Heart left ventricle (tissue), 16 donors: ENCODE measurements around the gene TTC23L. TPM values are rescaled to one million over a fixed set of nuclear protein-coding genes. Genes with fewer than 3 reads are reported as not detected.

ENCODE experiments used
- ATAC-seq, 4 donors: fragments of 200-7000 bp; cut with Tn5 transposase; one replicate each; pipeline ENCODE4 v1.9.1; 2020 to 2022; ENCODE audit warnings: moderate library complexity in 4 of 4, mild to moderate bottlenecking in 3 of 4, moderate number of reproducible peaks in 1 of 4
- DNase-seq, 5 donors: peaks; one replicate each; pipeline ENCODE4 v3.0.0-alpha.2; 2020
- H3K27ac ChIP-seq, 12 donors: fragments of 200-600 bp; sonication (generic) in 4 of 12; one replicate each; pipeline versions ENCODE4 v1.5.0 to v1.8.0; 2016 to 2022; ENCODE audit warnings: mild to moderate bottlenecking in 2 of 12
- H3K27me3 ChIP-seq, 9 donors: fragments of 200-600 bp; sonication (generic) in 2 of 9; one replicate each; pipeline versions ENCODE4 v1.5.1 to v1.8.0; 2016 to 2022; ENCODE audit warnings: mild to moderate bottlenecking in 3 of 9
- H3K36me3 ChIP-seq, 9 donors: fragments of 200-600 bp; sonication (generic) in 2 of 9; one replicate each; pipeline versions ENCODE4 v1.5.0 to v1.8.0; 2018 to 2022; ENCODE audit warnings: mild to moderate bottlenecking in 2 of 9
- H3K4me1 ChIP-seq, 12 donors: fragments of 200-600 bp; sonication (generic) in 4 of 12; one replicate each; pipeline versions ENCODE4 v1.5.0 to v1.8.0; 2016 to 2022; ENCODE audit warnings: mild to moderate bottlenecking in 3 of 12
- H3K4me3 ChIP-seq, 12 donors: fragments of 200-600 bp; sonication (generic) in 4 of 12; one replicate each; pipeline versions ENCODE4 v1.5.0 to v1.8.0; 2017 to 2022; ENCODE audit warnings: mild to moderate bottlenecking in 9 of 12, moderate library complexity in 4 of 12
- H3K9me3 ChIP-seq, 12 donors: fragments of 200-600 bp; sonication (generic) in 4 of 12; one replicate each; pipeline versions ENCODE4 v1.5.0 to v1.8.0; 2016 to 2022; ENCODE audit warnings: mild to moderate bottlenecking in 1 of 12
- CTCF ChIP-seq, 12 donors: fragments of 200-600 bp; sonication (generic) in 4 of 12; IDR thresholded peaks; one replicate each; pipeline versions ENCODE4 v1.5.0 to v1.8.0; 2018 to 2022; ENCODE audit warnings: antibody characterized with exemption in 12 of 12, mild to moderate bottlenecking in 5 of 12
- POLR2A ChIP-seq, 2 donors: fragments of 450-650 bp; IDR thresholded peaks; one replicate each; pipeline ENCODE4 v1.6.1; 2017; ENCODE audit warnings: antibody characterized with exemption in 2 of 2, mild to moderate bottlenecking in 2 of 2, moderate library complexity in 2 of 2
- WGBS, 4 donors: extraction: QIAGEN DNeasy Blood & Tissue Kit in 2 of 4; methylation state at CpG; one replicate each; pipeline versions ENCODE4 v1.1.5 to v1.1.7; 2013 to 2018; 5-methylcytosine and 5-hydroxymethylcytosine counted together
- intact Hi-C, 10 donors: fragments of 100-400 bp; cut with DNase I; formaldehyde crosslinking; loops; one replicate each; pipeline versions ENCODE4 v1.11.1 to v1.14.2; 2022
- polyA plus RNA-seq, 2 donors: library from polyadenylated mRNA; stranded (reverse); fragments of 200-250 nt; gene quantifications; one replicate each; pipeline ENCODE4 v1.2.3, GENCODE V29; 2013
- total RNA-seq, 9 donors: library from RNA; depleted of rRNA in 2 of 9; stranded (reverse); fragments of >200 nt in 2 of 9; fragmentation: NEBNext Ultra II Directional in 3 of 9; extraction: Animal tissue kit (Norgen Biotek cat#: 25700) in 3 of 9; gene quantifications; one replicate each; pipeline versions ENCODE4 v1.1.0 to v1.2.4, GENCODE V29; 2016 to 2023
- donor health status: ischemic (EF 13 %, LVEDD 7.1; RV severe dilation, severe dysfunction).
- donor health status: healthy with polysubstance abuse.
- donor health status: DM: no; HTN: yes; CAD: no.
- donor health status: DM: no; HTN: no; CAD: no.
- donor health status: ischemic (EF 25% LVEDD 6.9; RV normal size, moderate dysfunction).
- donor health status: ischemic (EF 25% LVEDD 5.7; RV mildly dilated, moderate dysfunction).
- donor health status: healthy.
- donor health status: DM: yes; HTN: yes; CAD: no.
- donor health status: ischemic (EF 35%, LVEDD 5.7; RV mildly dilated, moderate dysfunction).
- donor health status: nonischemic (EF 11% LVEDD 7.7; RV severe dilation, severe dysfunction).
- donor health status: DM: yes; HTN: yes; CAD: no.
- donor health status: PGD.
- donor health status: ischemic (EF 29% LVEDD 5.4; RV normal size, mild dysfunction).
- donor health status: nonischemic (EF 23%, LVEDD 6.1; RV moderate dilation, normal function).

The TTC23L gene
- total and polyA plus RNA-seq, 11 donors, result 0.06 to 0.69 TPM; not detected in 9

GRCh38 chr5:34806532-34806931 is 32.4 kb upstream of the TTC23L start:
- Histone ChIP-seq H3K4me1 (no peaks in the 10 kb centered on the region), H3K27ac (no peak overlapping the region), H3K4me3 (no peak overlapping the region), H3K9me3 (no peaks in the 10 kb centered on the region), H3K36me3 (peaks cover 0 to 54% (median 4%) of the 10 kb centered on the region in 9 donors), H3K27me3 (no peaks in the 10 kb centered on the region)
- intact Hi-C loops, result no loop called here
- ATAC-seq, result no peak
- TF ChIP-seq CTCF (IDR thresholded peaks at IDR 0.05) (no peak), POLR2A (IDR thresholded peaks at IDR 0.05) (no peak)
- WGBS, 4 donors, result 91 to 98% (median 96%) methylated on average over 6 of the region's 6 CpGs
- no peak for DNase-seq

- TF ChIP-seq POLR2A (IDR thresholded peaks at IDR 0.05) (no peak), CTCF (IDR thresholded peaks at IDR 0.05) (no peak)
- Histone ChIP-seq H3K27me3 (no peaks in the 10 kb centered on the region), H3K4me1 (no peaks in the 10 kb centered on the region), H3K27ac (no peak overlapping the region), H3K4me3 (no peak overlapping the region), H3K36me3 (peaks cover 0 to 58% (median 20%) of the 10 kb centered on the region in 9 donors), H3K9me3 (no peaks in the 10 kb centered on the region)
- ATAC-seq (no peak), DNase-seq (no peak)
- intact Hi-C loops, result no loop called here
- WGBS, 4 donors, result 77 to 87% (median 81%) methylated on average over 1 of the region's 1 CpG
Observed at GRCh38 chr5:34811706-34812105, 27.3 kb upstream of the TTC23L start.

GRCh38 chr5:34813509-34813908 is 25.5 kb upstream of the TTC23L start:
- peaks cover 0 to 65% (median 22%) of the 10 kb centered on the region in 9 donors for H3K36me3 ChIP-seq
- WGBS, 4 donors, result 87 to 95% (median 89%) methylated on average over 3 of the region's 3 CpGs

More at GRCh38 chr5:34813509-34813908, 25.5 kb upstream of the TTC23L start:
- Histone ChIP-seq H3K9me3 (no peaks in the 10 kb centered on the region), H3K4me1 (no peaks in the 10 kb centered on the region), H3K27ac (no peak overlapping the region), H3K27me3 (no peaks in the 10 kb centered on the region), H3K4me3 (no peak overlapping the region)
- ATAC-seq, result no peak
- DNase-seq, result no peak
- TF ChIP-seq CTCF (IDR thresholded peaks at IDR 0.05), result no peak
- TF ChIP-seq POLR2A (IDR thresholded peaks at IDR 0.05), result no peak
- intact Hi-C loops, result no loop called here
